T-cell (primary cell): ENCODE measurements around the gene FBXL16. TPM values are rescaled to one million over a fixed set of nuclear protein-coding genes. Genes with fewer than 3 reads are reported as not detected.
A peak's percentile ranks its signal among the peaks of the same experiment; 100 is the strongest.

Source experiments
- ATAC-seq, 4 experiments: fragments of 200-7000 bp in 3 of 4; fragments of 150-1000 bp in 1 of 4; cut with Tn5 transposase; replicated peaks in 1 of 4; 1 replicate in 3 of 4; 2 replicates in 1 of 4; pipeline ENCODE4 v1.10.0; 2021; ENCODE audit warnings: moderate library complexity in 3 of 4, mild to moderate bottlenecking in 2 of 4, moderate number of reproducible peaks in 1 of 4
- CTCF ChIA-PET, 2 donors: fragments of 300-600 bp; sonication (Branson Sonifier 250); formaldehyde crosslinking; loops; one replicate each; lab custom pipeline; 2022; ENCODE audit warnings: antibody characterized with exemption in 2 of 2; lab: Charles Lee
- POLR2A ChIA-PET, 2 donors: fragments of 300-600 bp; sonication (Branson Sonifier 250); formaldehyde crosslinking; loops; one replicate each; lab custom pipeline; 2022; ENCODE audit warnings: antibody characterized with exemption in 2 of 2; lab: Charles Lee
- DNase-seq, 35 experiments: peaks; one replicate each; pipeline versions ENCODE4 v3.0.0 to v3.0.0-alpha.2; 2013 to 2023
- H3K27ac ChIP-seq: one replicate; pipeline ENCODE4 v1.5.1; 2013; ENCODE audit warnings: low read length
- H3K27me3 ChIP-seq, 2 experiments: replicated peaks in 1 of 2; 1 replicate in 1 of 2; 2 replicates in 1 of 2; pipeline versions ENCODE4 v1.6.1 to v1.7.0; 2013; ENCODE audit warnings: low read length in 1 of 2, mixed read lengths in 1 of 2; ENCODE audit not compliant: control insufficient read depth in 2 of 2, insufficient read depth in 2 of 2; ENCODE audit errors: extremely low read depth in 1 of 2
- H3K36me3 ChIP-seq, 2 donors: 1 replicate in 1 of 2; 2 replicates in 1 of 2; pipeline versions ENCODE4 v1.6.1 to v1.7.0; 2013; ENCODE audit warnings: low read length in 1 of 2; ENCODE audit not compliant: control insufficient read depth in 2 of 2, insufficient read depth in 1 of 2; ENCODE audit errors: extremely low read depth in 1 of 2
- H3K4me1 ChIP-seq, 2 experiments: 1 replicate in 1 of 2; 2 replicates in 1 of 2; pipeline versions ENCODE4 v1.6.1 to v1.7.0; 2013; ENCODE audit warnings: low read length in 2 of 2, mixed read lengths in 1 of 2; ENCODE audit not compliant: insufficient read depth in 2 of 2, control insufficient read depth in 1 of 2; ENCODE audit errors: extremely low read depth in 1 of 2
- H3K4me3 ChIP-seq, 2 donors: 1 replicate in 1 of 2; 2 replicates in 1 of 2; pipeline versions ENCODE4 v1.5.1 to v1.7.0; 2013; ENCODE audit warnings: mild to moderate bottlenecking in 2 of 2, low read length in 1 of 2, moderate library complexity in 1 of 2; ENCODE audit not compliant: control insufficient read depth in 1 of 2; ENCODE audit errors: extremely low read depth in 1 of 2
- H3K9me3 ChIP-seq: 2 replicates; pipeline ENCODE4 v1.7.0; 2013
- H3K27ac Mint-ChIP-seq, 2 donors: one replicate each; pipeline ENCODE4 v1.8.0; 2020 to 2021; ENCODE audit warnings: mild to moderate bottlenecking in 2 of 2, mixed read lengths in 2 of 2
- H3K27me3 Mint-ChIP-seq, 2 donors: one replicate each; pipeline ENCODE4 v1.8.0; 2021 to 2022; ENCODE audit warnings: mixed read lengths in 2 of 2
- H3K36me3 Mint-ChIP-seq: one replicate; pipeline ENCODE4 v1.8.0; 2021; ENCODE audit warnings: mixed read lengths
- H3K4me1 Mint-ChIP-seq, 3 donors: one replicate each; pipeline ENCODE4 v1.8.0; 2020 to 2022; ENCODE audit warnings: mixed read lengths in 3 of 3, mild to moderate bottlenecking in 1 of 3
- H3K4me3 Mint-ChIP-seq, 3 donors: one replicate each; pipeline ENCODE4 v1.8.0; 2020 to 2022; ENCODE audit warnings: mild to moderate bottlenecking in 3 of 3, mixed read lengths in 3 of 3, moderate library complexity in 3 of 3
- H3K9me3 Mint-ChIP-seq, 3 donors: one replicate each; pipeline ENCODE4 v1.8.0; 2020 to 2022; ENCODE audit warnings: mixed read lengths in 3 of 3
- WGBS: methylation state at CpG from one replicate; pipeline ENCODE4 v1.1.5; 2013; ENCODE audit warnings: missing lambda C conversion rate; ENCODE audit not compliant: insufficient coverage; 5-methylcytosine and 5-hydroxymethylcytosine counted together
- total RNA-seq, 35 experiments: library from RNA in 6 of 35; stranded (reverse) in 6 of 35; fragments of 120-200 nt in 1 of 35; gene quantifications; one replicate each; pipeline versions ENCODE4 v1.2.1 to v1.2.4 and lab custom pipeline; 2013 to 2026

The FBXL16 gene
- total RNA-seq, 5 donors from 2014 or later (not counting 1 experiment from before 2014, with no cell fraction given), result 16.4 to 65.5 (median 50.2) TPM

GRCh38 chr16:728131-728889, 22.7 kb upstream of the FBXL16 start:
- ChIA-PET CTCF (interaction anchor here in 1 of 2 donors (0.6 to 0.9 kb wide), 2 partner anchors 12 to 60 kb away, joined by 3 read pairs; partner anchors contain the start of genes CHTF18 and RPUSD1), POLR2A (interaction anchor here in 1 of 2 donors (0.6 kb wide), 1 partner anchor 23 kb away, joined by 4 read pairs; no protein-coding TSS in a partner anchor)
- Mint-ChIP-seq H3K27ac (no peak overlapping the region), H3K4me3 (peak overlapping the region; percentile 25 to 80 (median 49)), H3K36me3 (no peaks in the 10 kb centered on the region), H3K4me1 (peaks cover 0 to 6% (median 5%) of the 10 kb centered on the region in 3 donors), H3K9me3 (no peaks in the 10 kb centered on the region), H3K27me3 (no peaks in the 10 kb centered on the region)
- Histone ChIP-seq H3K4me3 (peak overlapping the region in 1 of 2 donors; percentile 77), H3K4me1 (peaks cover 0 to 29% of the 10 kb centered on the region in 2 experiments), H3K9me3 (no peaks in the 10 kb centered on the region), H3K27me3 (peaks cover 0 to 3% of the 10 kb centered on the region in 2 experiments), H3K27ac (no peak overlapping the region), H3K36me3 (peaks cover 3 to 11% of the 10 kb centered on the region in 2 donors)
- WGBS, result under 1% methylated on average over 76 of the region's 80 CpGs
- peak in 34 of 35 experiments; percentile 31 to 86 (median 57) for DNase-seq
- ATAC-seq, result peak; percentile 62 to 73 (median 66)

- no peaks in the 10 kb centered on the region for H3K27me3 Mint-ChIP-seq
- DNase-seq (peak in 2 of 35 experiments; percentile 46 to 53), ATAC-seq (peak; percentile 21 to 53 (median 34))
- H3K4me1 Mint-ChIP-seq, result peaks cover 5 to 10% (median 6%) of the 10 kb centered on the region in 3 donors
- no peaks in the 10 kb centered on the region for H3K9me3 Mint-ChIP-seq
- H3K36me3 ChIP-seq, result peaks cover 3 to 5% of the 10 kb centered on the region in 2 donors
- ChIA-PET POLR2A (no interaction called here), CTCF (interaction anchor here in 1 of 2 donors (0.9 kb wide), 1 partner anchor 11 kb away, joined by 3 read pairs; no protein-coding TSS in a partner anchor)
- peak overlapping the region; percentile 74 to 77 for H3K4me3 ChIP-seq
- H3K36me3 Mint-ChIP-seq, result no peaks in the 10 kb centered on the region
- no peak overlapping the region for H3K27ac Mint-ChIP-seq
- peaks cover 0 to 3% of the 10 kb centered on the region in 2 experiments for H3K27me3 ChIP-seq
- H3K9me3 ChIP-seq, result no peaks in the 10 kb centered on the region
- under 1% methylated on average over 56 of the region's 61 CpGs for WGBS
- peaks cover 0 to 37% of the 10 kb centered on the region in 2 experiments for H3K4me1 ChIP-seq
- H3K4me3 Mint-ChIP-seq, result peak overlapping the region; percentile 52 to 80 (median 60)
- H3K27ac ChIP-seq, result peak overlapping the region; percentile 68
Observed at GRCh38 chr16:727291-727977, 21.8 kb upstream of the FBXL16 start.

GRCh38 chr16:726438-727290, 21.1 kb upstream of the FBXL16 start, which contains the start of the genes CCDC78 and HAGHL:
Gene CCDC78, minus strand, starts transcription at chr16:726443. Its CDS starts 76 bp downstream, at chr16:726367.
Gene HAGHL, plus strand, starts transcription at chr16:727106. Its CDS starts 404 bp downstream, at chr16:727510.
- no peaks in the 10 kb centered on the region for H3K9me3 Mint-ChIP-seq
- Histone ChIP-seq H3K4me3 (peak within 1 kb of the TSS; percentile 74 to 77), H3K9me3 (no peaks in the 10 kb centered on the region), H3K36me3 (peaks cover 0 to 3% of the 10 kb centered on the region in 2 donors), H3K27me3 (peaks cover 0 to 3% of the 10 kb centered on the region in 2 experiments), H3K27ac (peak within 1 kb of the TSS; percentile 68), H3K4me1 (peaks cover 0 to 45% of the 10 kb centered on the region in 2 experiments)
- 6% methylated on average over 84 of the region's 88 CpGs for WGBS
- ATAC-seq, result peak; percentile 43 to 57 (median 50)
- no peaks in the 10 kb centered on the region for H3K27me3 Mint-ChIP-seq
- no peaks in the 10 kb centered on the region for H3K36me3 Mint-ChIP-seq
- H3K4me3 Mint-ChIP-seq, result peak within 1 kb of the TSS; percentile 71 to 80 (median 73)
- POLR2A ChIA-PET, result no interaction called here
- DNase-seq, result peak in 24 of 35 experiments; percentile 18 to 77 (median 47)
- CTCF ChIA-PET, result interaction anchor here in 1 of 2 donors (1.5 kb wide), 1 partner anchor 14 kb away, joined by 5 read pairs; no protein-coding TSS in a partner anchor
- peak within 1 kb of the TSS in 1 of 2 donors; percentile 61 for H3K27ac Mint-ChIP-seq
- H3K4me1 Mint-ChIP-seq, result peaks cover 5 to 12% (median 6%) of the 10 kb centered on the region in 3 donors

- Histone ChIP-seq H3K27ac (peak overlapping the region; percentile 49), H3K4me1 (peaks cover 0 to 48% of the 10 kb centered on the region in 2 experiments), H3K27me3 (peaks cover 0 to 3% of the 10 kb centered on the region in 2 experiments), H3K9me3 (no peaks in the 10 kb centered on the region), H3K4me3 (no peak overlapping the region), H3K36me3 (peaks cover 0 to 3% of the 10 kb centered on the region in 2 donors)
- ChIA-PET CTCF (interaction anchor here in 1 of 2 donors (1.5 kb wide), 1 partner anchor 14 kb away, joined by 5 read pairs; no protein-coding TSS in a partner anchor), POLR2A (interaction anchor here in 1 of 2 donors (1.1 kb wide), 1 partner anchor 10 kb away, joined by 3 read pairs; no protein-coding TSS in a partner anchor)
- DNase-seq, result no peak
- H3K9me3 Mint-ChIP-seq, result no peaks in the 10 kb centered on the region
- no peaks in the 10 kb centered on the region for H3K27me3 Mint-ChIP-seq
- WGBS, result 70% methylated on average over 7 of the region's 9 CpGs
- ATAC-seq, result no peak
- H3K36me3 Mint-ChIP-seq, result no peaks in the 10 kb centered on the region
- H3K4me3 Mint-ChIP-seq, result peak overlapping the region; percentile 71 to 80 (median 73)
- H3K27ac Mint-ChIP-seq, result no peak overlapping the region
- H3K4me1 Mint-ChIP-seq, result peaks cover 5 to 12% (median 6%) of the 10 kb centered on the region in 3 donors
Observed at GRCh38 chr16:726188-726437, 20.5 kb upstream of the FBXL16 start.

- ChIA-PET CTCF (interaction anchor here in 1 of 2 donors (1.5 kb wide), 1 partner anchor 13 kb away, joined by 5 read pairs; no protein-coding TSS in a partner anchor), POLR2A (interaction anchor here in 1 of 2 donors (1.1 kb wide), 1 partner anchor 10 kb away, joined by 3 read pairs; no protein-coding TSS in a partner anchor)
- Histone ChIP-seq H3K27me3 (peaks cover 0 to 3% of the 10 kb centered on the region in 2 experiments), H3K36me3 (peaks cover 0 to 3% of the 10 kb centered on the region in 2 donors), H3K4me3 (no peak overlapping the region), H3K9me3 (no peaks in the 10 kb centered on the region), H3K27ac (peak overlapping the region; percentile 49), H3K4me1 (peaks cover 0 to 50% of the 10 kb centered on the region in 2 experiments)
- Mint-ChIP-seq H3K4me3 (peak overlapping the region; percentile 28 to 80 (median 36)), H3K36me3 (no peaks in the 10 kb centered on the region), H3K27me3 (no peaks in the 10 kb centered on the region), H3K27ac (no peak overlapping the region), H3K4me1 (peaks cover 5 to 12% (median 6%) of the 10 kb centered on the region in 3 donors), H3K9me3 (no peaks in the 10 kb centered on the region)
- ATAC-seq (no peak), DNase-seq (no peak)
- WGBS, result 93% methylated on average over 17 of the region's 23 CpGs
Observed at GRCh38 chr16:725463-726187, 20.0 kb upstream of the FBXL16 start.
